WTC11 (cell line): ENCODE measurements around the gene DLX1. TPM values are rescaled to one million over a fixed set of nuclear protein-coding genes. Genes with fewer than 3 reads are reported as not detected.

Experiments
- ATAC-seq: fragments of 200-7000 bp; cut with Tn5 transposase; 2 replicates; pipeline ENCODE4 v1.10.0; 2021; ENCODE audit warnings: mild to moderate bottlenecking, moderate library complexity
- CTCF ChIA-PET: fragments of 300-600 bp; sonication (Branson Sonifier 250); formaldehyde crosslinking; loops from one replicate; lab custom pipeline; 2021; ENCODE audit warnings: antibody characterized with exemption; lab: Charles Lee
- POLR2A ChIA-PET: fragments of 350-600 bp; sonication (Branson Sonifier 250); formaldehyde crosslinking; loops from one replicate; lab custom pipeline; 2021; ENCODE audit warnings: antibody characterized with exemption; lab: Charles Lee
- DNase-seq: peaks from one replicate; pipeline ENCODE4 v3.0.0; 2021; ENCODE audit warnings: low spot score
- H3K27ac Mint-ChIP-seq: 2 replicates; pipeline ENCODE4 v1.8.0; 2021; ENCODE audit warnings: mixed read lengths
- H3K27me3 Mint-ChIP-seq: 2 replicates; pipeline ENCODE4 v1.8.0; 2021; ENCODE audit warnings: low read depth, mild to moderate bottlenecking, moderate library complexity, mixed read lengths
- H3K36me3 Mint-ChIP-seq: 2 replicates; pipeline ENCODE4 v1.8.0; 2021; ENCODE audit warnings: mixed read lengths
- H3K4me1 Mint-ChIP-seq: 2 replicates; pipeline ENCODE4 v1.8.0; 2022; ENCODE audit warnings: mixed read lengths
- H3K4me3 Mint-ChIP-seq: 2 replicates; pipeline ENCODE4 v1.8.0; 2021; ENCODE audit warnings: mild to moderate bottlenecking, moderate library complexity, mixed read lengths
- H3K9me3 Mint-ChIP-seq: 2 replicates; pipeline ENCODE4 v1.8.0; 2021; ENCODE audit warnings: mixed read lengths
- ATF2 ChIP-seq: sonication (generic); formaldehyde crosslinking; IDR thresholded peaks from 2 replicates; pipeline ENCODE4 v1.8.1; 2022; ENCODE audit warnings: low read depth, missing genetic modification reagents, borderline replicate concordance
- CBFB ChIP-seq: sonication (generic); formaldehyde crosslinking; IDR thresholded peaks from 2 replicates; pipeline ENCODE4 v1.8.1; 2022; ENCODE audit warnings: mild to moderate bottlenecking, low read depth, missing genetic modification reagents
- E2F4 ChIP-seq: sonication (generic); formaldehyde crosslinking; IDR thresholded peaks from 2 replicates; pipeline ENCODE4 v1.8.1; 2022; ENCODE audit warnings: low read depth, mild to moderate bottlenecking, moderate library complexity, missing genetic modification reagents, borderline replicate concordance
- EMX1 ChIP-seq: fragments of 250-450 bp; sonication (Bioruptor Pico); IDR thresholded peaks from 2 replicates; pipeline ENCODE4 v1.8.0; 2021; ENCODE audit warnings: mild to moderate bottlenecking
- GABPB1 ChIP-seq: sonication (generic); formaldehyde crosslinking; IDR thresholded peaks from 2 replicates; pipeline ENCODE4 v1.8.1; 2023; ENCODE audit warnings: mild to moderate bottlenecking, missing genetic modification reagents
- JUN ChIP-seq: sonication (generic); formaldehyde crosslinking; IDR thresholded peaks from 2 replicates; pipeline ENCODE4 v1.8.0; 2023; ENCODE audit warnings: mild to moderate bottlenecking, missing genetic modification reagents
- KAT7 ChIP-seq: sonication (generic); formaldehyde crosslinking; IDR thresholded peaks from 2 replicates; pipeline ENCODE4 v1.8.1; 2023; ENCODE audit warnings: missing genetic modification reagents, mild to moderate bottlenecking, borderline replicate concordance
- MAX ChIP-seq: sonication (generic); formaldehyde crosslinking; IDR thresholded peaks from 2 replicates; pipeline ENCODE4 v1.8.0; 2022; ENCODE audit warnings: mild to moderate bottlenecking, missing genetic modification reagents
- OVOL2 ChIP-seq: fragments of 250-450 bp; sonication (Bioruptor Pico); IDR thresholded peaks from 2 replicates; pipeline ENCODE4 v1.9.0; 2021; ENCODE audit warnings: mild to moderate bottlenecking, borderline replicate concordance
- PRDM15 ChIP-seq: sonication (generic); formaldehyde crosslinking; IDR thresholded peaks from 2 replicates; pipeline ENCODE4 v1.8.0; 2022; ENCODE audit warnings: missing genetic modification reagents
- RELA ChIP-seq: sonication (generic); formaldehyde crosslinking; IDR thresholded peaks from 2 replicates; pipeline ENCODE4 v1.8.1; 2022; ENCODE audit warnings: missing genetic modification reagents, mild to moderate bottlenecking, borderline replicate concordance
- SMAD3 ChIP-seq: sonication (generic); formaldehyde crosslinking; IDR thresholded peaks from 2 replicates; pipeline ENCODE4 v1.8.0; 2022; ENCODE audit warnings: missing genetic modification reagents, mild to moderate bottlenecking, borderline replicate concordance
- SOX15 ChIP-seq: fragments of 250-450 bp; sonication (Bioruptor Pico); IDR thresholded peaks from 2 replicates; pipeline ENCODE4 v1.9.0; 2021; ENCODE audit warnings: mild to moderate bottlenecking
- TEAD4 ChIP-seq: sonication (generic); formaldehyde crosslinking; IDR thresholded peaks from 2 replicates; pipeline ENCODE4 v1.8.0; 2022; ENCODE audit warnings: mild to moderate bottlenecking, missing genetic modification reagents
- TP53 ChIP-seq: sonication (generic); formaldehyde crosslinking; IDR thresholded peaks from 2 replicates; pipeline ENCODE4 v1.8.1; 2023; ENCODE audit warnings: mild to moderate bottlenecking, missing genetic modification reagents
- ZNF232 ChIP-seq: sonication (generic); formaldehyde crosslinking; IDR thresholded peaks from 2 replicates; pipeline ENCODE4 v1.8.0; 2022; ENCODE audit warnings: mild to moderate bottlenecking, missing genetic modification reagents
- ZNF425 ChIP-seq: fragments of 250-450 bp; sonication (Bioruptor Pico); conservative IDR thresholded peaks from 2 replicates; pipeline ENCODE4 v1.9.0; 2021; ENCODE audit warnings: mild to moderate bottlenecking
- total RNA-seq: library from RNA; stranded (reverse); gene quantifications from 3 replicates; pipeline ENCODE4 v1.2.3, GENCODE V29; 2021

The DLX1 gene
- total RNA-seq, 1 experiment from 2014 or later, result not detected

- TF ChIP-seq PRDM15 (CRISPR knock-in tag) (no peak), JUN (CRISPR knock-in tag) (no peak), E2F4 (CRISPR knock-in tag) (no peak), GABPB1 (CRISPR knock-in tag) (no peak), SOX15 (CRISPR knock-in tag) (no peak), ZNF232 (no peak), SMAD3 (CRISPR knock-in tag) (no peak), ZNF425 (CRISPR knock-in tag) (no peak)
Observed at GRCh38 chr2:172081221-172082022, 3.9 kb upstream of the DLX1 start (continued).

GRCh38 chr2:172082105-172082943 is 3.0 kb upstream of the DLX1 start:
- no peak for TF ChIP-seq CBFB
- ChIA-PET POLR2A (interaction anchor here (0.5 to 4.1 kb wide), 3 partner anchors 14 to 54 kb away, joined by 3 to 13 read pairs (median 3); no protein-coding TSS in a partner anchor), CTCF (interaction anchor here (0.6 to 7.6 kb wide), 4 partner anchors 14 to 45 kb away, joined by 3 to 123 read pairs (median 5); partner anchors contain the start of gene DLX2)
- Mint-ChIP-seq H3K9me3 (no peaks in the 10 kb centered on the region), H3K4me1 (peaks cover 65% of the 10 kb centered on the region), H3K27ac (no peak overlapping the region), H3K4me3 (peak overlapping the region; percentile 87), H3K27me3 (peaks cover 100% of the 10 kb centered on the region), H3K36me3 (no peaks in the 10 kb centered on the region)
- ATAC-seq, result no peak
- DNase-seq, result no peak

GRCh38 chr2:172082944-172083627 is 2.2 kb upstream of the DLX1 start:
- no peak for ATAC-seq
- CTCF ChIA-PET, result interaction anchor here (0.6 to 7.6 kb wide), 4 partner anchors 13 to 44 kb away, joined by 3 to 123 read pairs (median 18); partner anchors contain the start of gene DLX2
- peak; percentile 56 for DNase-seq
- Mint-ChIP-seq H3K27ac (no peak overlapping the region), H3K9me3 (no peaks in the 10 kb centered on the region), H3K36me3 (no peaks in the 10 kb centered on the region), H3K4me1 (peaks cover 72% of the 10 kb centered on the region), H3K4me3 (peak overlapping the region; percentile 87), H3K27me3 (peaks cover 100% of the 10 kb centered on the region)
- TF ChIP-seq TEAD4 (CRISPR knock-in tag) (no peak), ATF2 (CRISPR knock-in tag) (no peak), OVOL2 (CRISPR knock-in tag) (no peak), EMX1 (no peak), MAX (CRISPR knock-in tag) (no peak), RELA (CRISPR knock-in tag) (no peak), TP53 (no peak), KAT7 (CRISPR knock-in tag) (no peak)
- POLR2A ChIA-PET, result interaction anchor here (0.5 to 4.1 kb wide), 3 partner anchors 13 to 54 kb away, joined by 3 to 13 read pairs (median 3); no protein-coding TSS in a partner anchor
